Thyroid gland (tissue), 4 donors: ENCODE measurements around the gene PRDX6. TPM values are rescaled to one million over a fixed set of nuclear protein-coding genes. Genes with fewer than 3 reads are reported as not detected.

ENCODE experiments used
- total RNA-seq, 4 donors: library from RNA; depleted of rRNA; stranded (reverse); fragments of >200 nt; gene quantifications; one replicate each; pipeline ENCODE4 v1.2.3, GENCODE V29; 2016

The PRDX6 gene
- total RNA-seq, 4 donors from 2014 or later, result 161 to 301 (median 233) TPM

Other genes with a start within 250 kb of the PRDX6 start
- not detected for gene SLC9C2, start 125.7 kb downstream of the PRDX6 start, total RNA-seq
- gene TEX50, start 158.0 kb downstream of the PRDX6 start, total RNA-seq, result not detected
- gene ANKRD45, start 192.5 kb downstream of the PRDX6 start, total RNA-seq, result 1 to 10 TPM in 2 of 4 donors, under 1 TPM in 2; 0.27 to 2.3 (median 0.94) TPM
- gene KLHL20, start 237.6 kb downstream of the PRDX6 start, total RNA-seq, result 10 to 100 TPM; 23.2 to 36.4 (median 28.1) TPM